ENCODE measurements around the gene FGFR3. TPM values are rescaled to one million over a fixed set of nuclear protein-coding genes. Genes with fewer than 3 reads are reported as not detected.

FGFR3 gene
- total and polyA plus RNA-seq, 10 of the 15 experiments (the other 5 are each of a cell fraction or from before 2014, with no cell fraction given) = 0.05 to 0.33 (median 0.18) TPM; not detected in 6

DNA sequence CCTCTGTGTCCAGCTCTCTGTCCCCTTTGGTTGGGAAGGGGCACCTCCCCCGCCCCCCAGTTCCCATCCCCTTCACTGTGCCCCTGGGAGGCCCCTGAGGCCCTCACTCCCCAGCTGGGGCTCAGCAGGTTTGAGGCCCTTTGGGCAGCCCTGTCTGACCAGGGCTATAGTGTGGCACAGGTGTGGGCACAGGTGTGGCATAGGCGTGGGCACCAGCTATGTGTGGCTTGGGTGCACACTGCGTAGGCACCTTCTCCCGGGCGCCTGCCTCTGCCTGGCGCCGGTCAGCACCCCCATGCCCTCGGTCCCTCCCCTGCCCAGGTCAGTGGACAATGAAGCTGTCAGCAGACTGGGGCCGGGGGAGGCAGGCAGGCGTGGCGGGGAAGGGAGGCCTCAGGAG is 7.5 kb upstream of the FGFR3 start:
- H3K79me2 ChIP-seq (ENCODE audit: control insufficient read depth, insufficient read depth, low read length) = no peaks in the 10 kb centered on the region
- no peak overlapping the region for H3K4me2 ChIP-seq (ENCODE audit: control insufficient read depth, insufficient read depth)
- ATAC-seq (no peak), FAIRE-seq (no peak), DNase-seq (ENCODE audit: low read depth, low spot score) (no peak)
- H3K36me3 ChIP-seq (ENCODE audit: control insufficient read depth in 2 of 2, insufficient read depth in 2 of 2, low read length in 1 of 2) = no peaks in the 10 kb centered on the region
- in situ Hi-C loops (cut with MboI) = no loop called here
- no peak overlapping the region for H3K27ac ChIP-seq (ENCODE audit: control insufficient read depth, insufficient read depth)
- no peaks in the 10 kb centered on the region for H4K20me1 ChIP-seq (ENCODE audit: control insufficient read depth, insufficient read depth)
- ChIA-PET RAD21 (ENCODE audit: unreplicated experiment) (no interaction called here), SMC1A (ENCODE audit: uncharacterized antibody, unreplicated experiment) (no interaction called here), CTCF (interaction anchor here (0.6 kb wide), 1 partner anchor 566 kb away, joined by 3 read pairs; no protein-coding TSS in a partner anchor), POLR2A (no interaction called here)
- BruUV-seq (replicated peaks) = no TSS peak
- no peaks in the 10 kb centered on the region for H3K9me3 ChIP-seq (replicated peaks; ENCODE audit: control insufficient read depth, insufficient read depth, low read length)
- no peak overlapping the region for H3K4me3 ChIP-seq
- H3K4me1 ChIP-seq (ENCODE audit: control insufficient read depth, insufficient read depth, low read length) = no peaks in the 10 kb centered on the region
- H3K9ac ChIP-seq (ENCODE audit: control insufficient read depth, insufficient read depth, low read length) = no peak overlapping the region
- H2AFZ ChIP-seq (ENCODE audit: control insufficient read depth, low read depth, low read length) = no peak overlapping the region
- 24% methylated on average over 9 of the region's 11 CpGs for WGBS (ENCODE audit: insufficient coverage, insufficient replicate concordance, low lambda C conversion rate, missing lambda C conversion rate)
- H3K27me3 ChIP-seq (replicated peaks in 1 of 2; ENCODE audit: control insufficient read depth in 2 of 2, insufficient read depth in 2 of 2, low read length in 1 of 2) = no peaks in the 10 kb centered on the region; a peak in 1 of 4 replicates
- intact Hi-C loops (cut with micrococcal nuclease; ENCODE audit: unreplicated experiment) = no loop called here
- no peak for TF ChIP-seq TCF7 (IDR thresholded peaks at IDR 0.05; ENCODE audit: borderline replicate concordance)
- TF ChIP-seq MLLT1 (IDR thresholded peaks at IDR 0.05) = no peak
- no peak for TF ChIP-seq HSF1 (IDR thresholded peaks at IDR 0.05; ENCODE audit: low read depth, low read length)
- no peak for TF ChIP-seq NBN (IDR thresholded peaks at IDR 0.05)
- TF ChIP-seq, protein P1, sequence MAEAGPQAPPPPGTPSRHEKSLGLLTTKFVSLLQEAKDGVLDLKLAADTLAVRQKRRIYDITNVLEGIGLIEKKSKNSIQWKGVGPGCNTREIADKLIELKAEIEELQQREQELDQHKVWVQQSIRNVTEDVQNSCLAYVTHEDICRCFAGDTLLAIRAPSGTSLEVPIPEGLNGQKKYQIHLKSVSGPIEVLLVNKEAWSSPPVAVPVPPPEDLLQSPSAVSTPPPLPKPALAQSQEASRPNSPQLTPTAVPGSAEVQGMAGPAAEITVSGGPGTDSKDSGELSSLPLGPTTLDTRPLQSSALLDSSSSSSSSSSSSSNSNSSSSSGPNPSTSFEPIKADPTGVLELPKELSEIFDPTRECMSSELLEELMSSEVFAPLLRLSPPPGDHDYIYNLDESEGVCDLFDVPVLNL (IDR thresholded peaks at IDR 0.05; ENCODE audit: low read depth, low read length) = no peak
- TF ChIP-seq EP300 (IDR thresholded peaks at IDR 0.05; ENCODE audit: borderline replicate concordance in 1 of 2, control insufficient read depth in 1 of 2, low read depth in 2 of 2, low read length in 2 of 2) = no peak
- no peak for TF ChIP-seq BCLAF1 (IDR thresholded peaks at IDR 0.05)
- no peak for TF ChIP-seq CBX3 (IDR thresholded peaks at IDR 0.05; ENCODE audit: borderline replicate concordance, low read depth)
- no peak for TF ChIP-seq FOS (IDR thresholded peaks at IDR 0.05; ENCODE audit: borderline replicate concordance, extremely low read depth, insufficient read length)
- no peak for TF ChIP-seq IKZF2 (IDR thresholded peaks at IDR 0.05)
- no peak for TF ChIP-seq RELB (IDR thresholded peaks at IDR 0.05; ENCODE audit: low read depth)
- TF ChIP-seq ZNF24 (IDR thresholded peaks at IDR 0.05) = no peak
- TF ChIP-seq ZNF384 (IDR thresholded peaks at IDR 0.05; ENCODE audit: borderline replicate concordance, low read depth, low read length) = no peak
